ENCODE results near the gene TMEM80. TPM values are rescaled to one million over a fixed set of nuclear protein-coding genes. Genes with fewer than 3 reads are reported as not detected.
A peak's percentile ranks its signal among the peaks of the same experiment; 100 is the strongest.

TMEM80 gene
- total and polyA plus RNA-seq, 12 donors, result 10.1 to 24.2 (median 14.5) TPM

GRCh38 chr11:657691-658126, 37.9 kb upstream of the TMEM80 start:
- H3K27ac ChIP-seq, result no peak overlapping the region
- H3K4me3 ChIP-seq, result no peak overlapping the region
- intact Hi-C loops (cut with DNase I), result no loop called here
- WGBS, 2 donors, result 86 to 89% methylated on average over 14 of the region's 14 CpGs
- peaks cover 0 to 9% (median 0%) of the 10 kb centered on the region in 9 donors for H3K4me1 ChIP-seq
- no peak for TF ChIP-seq CTCF (IDR thresholded peaks at IDR 0.05)
- no peak for ATAC-seq
- DNase-seq, result no peak
- H3K9me3 ChIP-seq, result no peaks in the 10 kb centered on the region
- H3K36me3 ChIP-seq, result peaks cover 0 to 84% (median 0%) of the 10 kb centered on the region in 9 donors
- no peaks in the 10 kb centered on the region for H3K27me3 ChIP-seq

- no peak for TF ChIP-seq CTCF (IDR thresholded peaks at IDR 0.05)
- Histone ChIP-seq H3K27ac (no peak overlapping the region), H3K4me3 (no peak overlapping the region), H3K27me3 (no peaks in the 10 kb centered on the region), H3K36me3 (peaks cover 0 to 84% (median 0%) of the 10 kb centered on the region in 9 donors), H3K4me1 (peaks cover 0 to 12% (median 0%) of the 10 kb centered on the region in 9 donors), H3K9me3 (no peaks in the 10 kb centered on the region)
- DNase-seq, result no peak
- peak in 1 of 8 donors; percentile 16 for ATAC-seq
- WGBS, 2 donors, result 93 to 94% methylated on average over 16 of the region's 16 CpGs
- intact Hi-C loops (cut with DNase I), result loop anchor here in 7 of 10 donors (5.0 to 10.0 kb wide), 3 partner anchors 63 to 68 kb away; no protein-coding TSS in a partner anchor
These were observed 36.0 kb upstream of the TMEM80 start for GRCh38 chr11:659532-660085.

- no peaks in the 10 kb centered on the region for H3K27me3 ChIP-seq
- intact Hi-C loops (cut with DNase I), result loop anchor here in 7 of 10 donors (5.0 to 10.0 kb wide), 3 partner anchors 62 to 67 kb away; no protein-coding TSS in a partner anchor
These were observed 35.3 kb upstream of the TMEM80 start for GRCh38 chr11:660281-660680.

More at GRCh38 chr11:660281-660680, 35.3 kb upstream of the TMEM80 start:
- Histone ChIP-seq H3K27ac (no peak overlapping the region), H3K9me3 (no peaks in the 10 kb centered on the region), H3K4me3 (no peak overlapping the region), H3K4me1 (peaks cover 0 to 14% (median under 1%) of the 10 kb centered on the region in 9 donors), H3K36me3 (peaks cover 0 to 81% (median 0%) of the 10 kb centered on the region in 9 donors)
- TF ChIP-seq CTCF (IDR thresholded peaks at IDR 0.05), result no peak
- WGBS, 2 donors, result 86 to 89% methylated on average over 19 of the region's 19 CpGs
- DNase-seq (no peak), ATAC-seq (peak in 1 of 8 donors; percentile 27)

Measured in heart right ventricle (tissue), 16 donors.